Measurements from ENCODE around the gene CDON. TPM values are rescaled to one million over a fixed set of nuclear protein-coding genes. Genes with fewer than 3 reads are reported as not detected.

CDON gene
- total RNA-seq, 1 experiment from 2014 or later = 17.2 TPM

GRCh38 chr11:126025822-126026221 is 36.8 kb downstream of the CDON start:
- Histone ChIP-seq H2BK5ac (ENCODE audit: insufficient read length, low read length) (no peak overlapping the region), H2AFZ (ENCODE audit: low read length) (no peak overlapping the region), H4K5ac (ENCODE audit: insufficient read length, low read depth, low read length) (no peak overlapping the region), H3K27me3 (ENCODE audit: insufficient read depth, low read length) (no peaks in the 10 kb centered on the region), H4K91ac (ENCODE audit: insufficient read length, low read depth, low read length) (no peak overlapping the region), H3K23me2 (ENCODE audit: insufficient read length, low read depth, low read length, poor library complexity, severe bottlenecking) (no peaks in the 10 kb centered on the region), H3K14ac (ENCODE audit: insufficient read depth, low read length) (no peak overlapping the region), H3K79me1 (ENCODE audit: insufficient read depth, low read depth, low read length, poor library complexity, severe bottlenecking) (no peaks in the 10 kb centered on the region), H2AK5ac (ENCODE audit: insufficient read length, low read length) (no peak overlapping the region), H4K8ac (replicated peaks; ENCODE audit: insufficient read length, low read depth, low read length) (no peak overlapping the region), H2BK120ac (ENCODE audit: low read depth, low read length, poor library complexity, severe bottlenecking) (no peak overlapping the region), H3K27ac (ENCODE audit: insufficient read length, low read depth, low read length) (no peak overlapping the region), H3K4me1 (ENCODE audit: insufficient read depth, low read length) (no peaks in the 10 kb centered on the region), H3K4me2 (ENCODE audit: insufficient read depth, insufficient read length, low read length) (no peak overlapping the region), H3K9ac (ENCODE audit: extremely low read depth, insufficient read length, low read length) (no peak overlapping the region), H3K9me3 (ENCODE audit: control insufficient read depth, low read depth, low read length) (no peaks in the 10 kb centered on the region), H3K18ac (ENCODE audit: insufficient read length, low read depth, low read length) (no peak overlapping the region), H3K56ac (ENCODE audit: insufficient read length, low read depth, low read length) (no peak overlapping the region), H2BK12ac (ENCODE audit: insufficient read length, low read depth, low read length) (no peak overlapping the region), H3K79me2 (ENCODE audit: insufficient read depth, low read length) (no peaks in the 10 kb centered on the region), H2BK15ac (ENCODE audit: low read depth, low read length) (no peak overlapping the region), H4K20me1 (ENCODE audit: control insufficient read depth, insufficient read depth, insufficient read length) (no peaks in the 10 kb centered on the region), H2BK20ac (ENCODE audit: low read depth, low read length, poor library complexity, severe bottlenecking) (no peak overlapping the region), H3K4ac (ENCODE audit: low read depth, low read length) (no peak overlapping the region), H3K23ac (ENCODE audit: insufficient read length, low read depth, low read length) (no peak overlapping the region), H3T11ph (ENCODE audit: low read length) (no peak overlapping the region)
- peaks cover 0 to 2% of the 10 kb centered on the region in 2 experiments; a peak in 1 of 4 replicates for H3K4me1 Mint-ChIP-seq
- no peak for DNase-seq
- H3K9me3 Mint-ChIP-seq = no peaks in the 10 kb centered on the region
- TF ChIP-seq, protein P1, sequence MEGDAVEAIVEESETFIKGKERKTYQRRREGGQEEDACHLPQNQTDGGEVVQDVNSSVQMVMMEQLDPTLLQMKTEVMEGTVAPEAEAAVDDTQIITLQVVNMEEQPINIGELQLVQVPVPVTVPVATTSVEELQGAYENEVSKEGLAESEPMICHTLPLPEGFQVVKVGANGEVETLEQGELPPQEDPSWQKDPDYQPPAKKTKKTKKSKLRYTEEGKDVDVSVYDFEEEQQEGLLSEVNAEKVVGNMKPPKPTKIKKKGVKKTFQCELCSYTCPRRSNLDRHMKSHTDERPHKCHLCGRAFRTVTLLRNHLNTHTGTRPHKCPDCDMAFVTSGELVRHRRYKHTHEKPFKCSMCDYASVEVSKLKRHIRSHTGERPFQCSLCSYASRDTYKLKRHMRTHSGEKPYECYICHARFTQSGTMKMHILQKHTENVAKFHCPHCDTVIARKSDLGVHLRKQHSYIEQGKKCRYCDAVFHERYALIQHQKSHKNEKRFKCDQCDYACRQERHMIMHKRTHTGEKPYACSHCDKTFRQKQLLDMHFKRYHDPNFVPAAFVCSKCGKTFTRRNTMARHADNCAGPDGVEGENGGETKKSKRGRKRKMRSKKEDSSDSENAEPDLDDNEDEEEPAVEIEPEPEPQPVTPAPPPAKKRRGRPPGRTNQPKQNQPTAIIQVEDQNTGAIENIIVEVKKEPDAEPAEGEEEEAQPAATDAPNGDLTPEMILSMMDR (conservative IDR thresholded peaks at IDR 0.05) = no peak
- H3K27me3 Mint-ChIP-seq (ENCODE audit: low read depth) = no peaks in the 10 kb centered on the region
- no CpG with 5 or more reads among the region's 1 CpG for WGBS (ENCODE audit: extremely low coverage, insufficient read length, low lambda C conversion rate)
- peaks cover 0 to 5% (median 2%) of the 10 kb centered on the region in 3 experiments; a peak in 1 of 7 replicates for H3K36me3 Mint-ChIP-seq (ENCODE audit: insufficient read depth in 1 of 3, low read depth in 3 of 3)
- H3K4me3 Mint-ChIP-seq = no peak overlapping the region
- no peak overlapping the region for H3K27ac Mint-ChIP-seq

Measured in H9 (cell line).